GM12878 (cell line): Measurements from ENCODE around the gene EP400.

Source experiments
- JUNB ChIP-seq: IDR thresholded peaks from 2 replicates; pipeline ENCODE4 v1.6.1; 2016; ENCODE audit warnings: antibody characterized with exemption, mild to moderate bottlenecking
- MTA3 ChIP-seq: IDR thresholded peaks from 2 replicates; pipeline ENCODE4 v1.6.1; 2012; ENCODE audit warnings: low read length, inconsistent platforms, borderline replicate concordance
- USF2 ChIP-seq: IDR thresholded peaks from 2 replicates; pipeline ENCODE4 v1.6.1; 2011; ENCODE audit warnings: low read depth, low read length, improper control_type of control experiment, borderline replicate concordance

GRCh38 chr12:132106921-132107320 lies 157.2 kb downstream of the EP400 start:
- TF ChIP-seq JUNB: no peak
- TF ChIP-seq USF2: no peak
- TF ChIP-seq MTA3: no peak
